HepG2 (cell line): ENCODE data around the gene PDZD7. TPM values are rescaled to one million over a fixed set of nuclear protein-coding genes. Genes with fewer than 3 reads are reported as not detected.

ENCODE experiments used
- ATRX ChIP-seq: sonication (generic); formaldehyde crosslinking; IDR thresholded peaks from 2 replicates; pipeline ENCODE4 v1.4.0; 2020; ENCODE audit warnings: missing genetic modification reagents, borderline replicate concordance
- CBX1 ChIP-seq: IDR thresholded peaks from one replicate; pipeline ENCODE4 v1.6.1; 2016; ENCODE audit warnings: antibody characterized with exemption, low read depth
- CCDC6 ChIP-seq: sonication (generic); formaldehyde crosslinking; IDR thresholded peaks from 2 replicates; pipeline ENCODE4 v1.8.1; 2022; ENCODE audit warnings: mild to moderate bottlenecking, missing genetic modification reagents, moderate library complexity
- GATAD1 ChIP-seq: IDR thresholded peaks from 2 replicates; pipeline ENCODE4 v1.6.1; 2016; ENCODE audit warnings: missing genetic modification reagents, missing compliant biosample characterization
- JDP2 ChIP-seq: sonication (generic); formaldehyde crosslinking; IDR thresholded peaks from 2 replicates; pipeline ENCODE4 v1.8.1; 2022; ENCODE audit warnings: missing genetic modification reagents, borderline replicate concordance
- KDM3A ChIP-seq: IDR thresholded peaks from 2 replicates; pipeline ENCODE4 v1.6.1; 2018; ENCODE audit warnings: low read depth, missing compliant biosample characterization
- LCORL ChIP-seq, 2 experiments: fragments of 450-650 bp in 1 of 2; sonication (generic) in 1 of 2; formaldehyde crosslinking in 1 of 2; IDR thresholded peaks; 2 replicates each; pipeline versions ENCODE4 v1.5.0 to v1.6.1; 2017 to 2020; ENCODE audit warnings: antibody characterized with exemption in 1 of 2, missing genetic modification reagents in 1 of 2
- MXD4 ChIP-seq: IDR thresholded peaks from 2 replicates; pipeline ENCODE4 v1.6.1; 2016; ENCODE audit warnings: mild to moderate bottlenecking, missing biosample characterization, missing genetic modification reagents
- MXI1 ChIP-seq: IDR thresholded peaks from 3 replicates; pipeline ENCODE4 v1.6.1; 2012; ENCODE audit warnings: low read depth, low read length, inconsistent platforms, borderline replicate concordance
- NKX3-1 ChIP-seq: sonication (generic); formaldehyde crosslinking; IDR thresholded peaks from 2 replicates; pipeline ENCODE4 v1.5.0; 2020; ENCODE audit warnings: missing genetic modification reagents
- NRL ChIP-seq: sonication (generic); formaldehyde crosslinking; IDR thresholded peaks from 2 replicates; pipeline ENCODE4 v1.5.0; 2020; ENCODE audit warnings: missing genetic modification reagents, mild to moderate bottlenecking, moderate library complexity, borderline replicate concordance
- SRY ChIP-seq: sonication (generic); formaldehyde crosslinking; IDR thresholded peaks from 2 replicates; pipeline ENCODE4 v1.8.0; 2022; ENCODE audit warnings: mild to moderate bottlenecking, missing genetic modification reagents
- TMF1 ChIP-seq: sonication (generic); formaldehyde crosslinking; IDR thresholded peaks from 2 replicates; pipeline ENCODE4 v1.8.1; 2022; ENCODE audit warnings: low read depth, missing genetic modification reagents
- ZBTB8A ChIP-seq: sonication (generic); formaldehyde crosslinking; IDR thresholded peaks from 2 replicates; pipeline ENCODE4 v1.4.0; 2020; ENCODE audit warnings: mild to moderate bottlenecking, low read depth, missing genetic modification reagents, borderline replicate concordance
- ZNF205 ChIP-seq: IDR thresholded peaks from 2 replicates; pipeline ENCODE4 v1.6.1; 2018; ENCODE audit warnings: missing biosample characterization, missing genetic modification reagents
- ZNF703 ChIP-seq: sonication (generic); formaldehyde crosslinking; IDR thresholded peaks from 2 replicates; pipeline ENCODE4 v1.5.1; 2020; ENCODE audit warnings: missing genetic modification reagents, mild to moderate bottlenecking, moderate library complexity, borderline replicate concordance
- ZSCAN22 ChIP-seq: sonication (generic); formaldehyde crosslinking; IDR thresholded peaks from 2 replicates; pipeline ENCODE4 v1.4.0; 2020; ENCODE audit warnings: mild to moderate bottlenecking, missing genetic modification reagents
- polyA plus RNA-seq, 8 experiments: library from polyadenylated mRNA; depleted of rRNA in 3 of 8; stranded (reverse) in 7 of 8; unstranded in 1 of 8; fragments of >200 nt; fragmentation: Illumina TruSeq in 4 of 8; extraction: Trizol in 4 of 8; gene quantifications; 2 replicates each; pipeline versions ENCODE4 v1.2.1 to v1.2.3, GENCODE V29; 2011 to 2016; ENCODE audit warnings: low read depth in 4 of 8, missing spikeins in 1 of 8, mixed read lengths in 1 of 8; ENCODE audit not compliant: insufficient read depth in 1 of 8
- total RNA-seq, 5 experiments: library from RNA; depleted of rRNA; stranded (reverse); fragments of >200 nt; fragmentation: Illumina TruSeq; extraction: Trizol; gene quantifications; 2 replicates each; pipeline ENCODE4 v1.2.3, GENCODE V29; 2016; ENCODE audit warnings: low read depth in 1 of 5
- TF ChIP-seq, protein P1 (sequence below): sonication (generic); formaldehyde crosslinking; IDR thresholded peaks from 2 replicates; pipeline ENCODE4 v1.5.1; 2020; ENCODE audit warnings: missing genetic modification reagents, mild to moderate bottlenecking, borderline replicate concordance
- TF ChIP-seq, protein P2 (sequence below): sonication (generic); formaldehyde crosslinking; conservative IDR thresholded peaks from 2 replicates; pipeline ENCODE4 v1.8.0; 2022; ENCODE audit warnings: mild to moderate bottlenecking, moderate library complexity, missing genetic modification reagents
- TF ChIP-seq, protein P3 (sequence below), 2 experiments: sonication (generic) in 1 of 2; formaldehyde crosslinking in 1 of 2; IDR thresholded peaks; 2 replicates each; pipeline versions ENCODE4 v1.5.1 to v1.6.1; 2011 to 2020; ENCODE audit warnings: borderline replicate concordance in 1 of 2, low read depth in 1 of 2, low read length in 1 of 2, mild to moderate bottlenecking in 1 of 2, missing genetic modification reagents in 1 of 2, moderate library complexity in 1 of 2
- TF ChIP-seq, protein P4 (sequence below): sonication (generic); formaldehyde crosslinking; IDR thresholded peaks from 2 replicates; pipeline ENCODE4 v1.5.1; 2020; ENCODE audit warnings: mild to moderate bottlenecking, missing genetic modification reagents

The PDZD7 gene
- total and polyA plus RNA-seq, 2 of the 13 experiments (the other 11 are each of a cell fraction or from before 2014, with no cell fraction given) = 0.58 to 0.73 TPM

DNA sequence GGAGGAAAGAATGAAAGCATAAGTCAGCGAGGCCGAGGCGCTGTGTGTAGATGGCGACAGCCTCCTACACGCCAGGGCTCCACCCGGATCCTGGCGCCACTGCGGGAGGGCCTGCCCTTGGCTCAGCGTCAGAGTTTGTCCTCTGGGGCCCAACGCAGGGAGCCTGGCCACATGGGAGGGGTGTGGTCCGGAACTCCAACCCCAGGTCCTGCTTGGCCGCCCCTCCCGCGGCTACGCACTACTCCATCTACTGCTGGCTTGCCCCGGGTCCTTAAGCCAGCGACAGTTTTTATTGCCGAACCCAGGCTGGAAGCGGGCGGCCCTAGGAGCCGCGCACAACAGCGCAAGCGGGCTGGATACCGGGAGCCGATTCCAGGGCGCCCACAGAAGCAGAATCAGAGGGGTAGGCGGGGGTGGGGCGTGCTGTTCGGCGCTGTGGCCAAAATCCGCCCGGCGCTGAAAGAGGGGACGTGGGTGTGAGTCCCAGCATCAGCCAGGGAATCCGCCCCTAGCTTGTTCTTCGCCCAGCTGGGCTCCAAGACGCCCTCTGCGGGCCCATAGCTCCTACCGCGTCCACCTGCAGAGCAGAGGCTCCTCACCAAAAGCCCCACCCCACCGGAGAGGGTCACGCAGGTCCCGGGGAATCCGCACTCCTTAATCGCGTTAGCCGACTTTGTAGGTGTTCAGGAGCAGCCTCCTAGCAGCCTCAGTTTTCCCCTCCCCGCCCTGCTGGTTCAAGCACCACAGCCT, 35.4 kb upstream of the PDZD7 start (continued):
- TF ChIP-seq NKX3-1 (CRISPR knock-in tag) (peak; percentile 17; the same call in 1 of the 2 replicates), CBX1 (peak; percentile 25), NRL (CRISPR knock-in tag) (peak; percentile 27; the same call in 1 of the 2 replicates), MXI1 (peak; percentile 93; the same call in 2 of the 3 replicates), TMF1 (peak; percentile 31; the same call in 1 of the 2 replicates), ZSCAN22 (CRISPR knock-in tag) (no peak), ATRX (CRISPR knock-in tag) (no peak), MXD4 (peak; percentile 82), LCORL (IDR thresholded peaks at IDR 0.05) (no peak), LCORL (CRISPR knock-in tag; IDR thresholded peaks at IDR 0.05) (peak; percentile 97), SRY (CRISPR knock-in tag) (peak; percentile 77), ZBTB8A (CRISPR knock-in tag) (0 out of 2 replicates have a peak, but pooled peaks have one; percentile 24), KDM3A (CRISPR knock-in tag) (peak; percentile 39; the same call in 1 of the 2 replicates), ZNF703 (CRISPR knock-in tag) (no peak), JDP2 (no peak), GATAD1 (CRISPR knock-in tag) (peak; percentile 71), CCDC6 (CRISPR knock-in tag) (no peak), ZNF205 (CRISPR knock-in tag) (0 out of 2 replicates have a peak, but pooled peaks have one; percentile 21)
- TF ChIP-seq, protein P1, sequence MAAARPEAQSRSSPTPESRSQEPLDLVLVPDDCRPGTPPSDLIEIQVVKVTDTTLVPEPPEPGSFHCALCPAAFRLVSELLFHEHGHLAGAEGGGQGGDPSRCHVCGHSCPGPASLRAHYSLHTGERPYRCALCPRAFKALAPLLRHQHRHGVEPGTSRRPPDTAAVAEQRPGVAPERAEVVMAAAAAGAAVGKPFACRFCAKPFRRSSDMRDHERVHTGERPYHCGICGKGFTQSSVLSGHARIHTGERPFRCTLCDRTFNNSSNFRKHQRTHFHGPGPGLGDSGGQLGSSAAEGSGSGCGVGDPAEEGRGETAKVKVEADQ (CRISPR knock-in tag) = no peak
- TF ChIP-seq, protein P2, sequence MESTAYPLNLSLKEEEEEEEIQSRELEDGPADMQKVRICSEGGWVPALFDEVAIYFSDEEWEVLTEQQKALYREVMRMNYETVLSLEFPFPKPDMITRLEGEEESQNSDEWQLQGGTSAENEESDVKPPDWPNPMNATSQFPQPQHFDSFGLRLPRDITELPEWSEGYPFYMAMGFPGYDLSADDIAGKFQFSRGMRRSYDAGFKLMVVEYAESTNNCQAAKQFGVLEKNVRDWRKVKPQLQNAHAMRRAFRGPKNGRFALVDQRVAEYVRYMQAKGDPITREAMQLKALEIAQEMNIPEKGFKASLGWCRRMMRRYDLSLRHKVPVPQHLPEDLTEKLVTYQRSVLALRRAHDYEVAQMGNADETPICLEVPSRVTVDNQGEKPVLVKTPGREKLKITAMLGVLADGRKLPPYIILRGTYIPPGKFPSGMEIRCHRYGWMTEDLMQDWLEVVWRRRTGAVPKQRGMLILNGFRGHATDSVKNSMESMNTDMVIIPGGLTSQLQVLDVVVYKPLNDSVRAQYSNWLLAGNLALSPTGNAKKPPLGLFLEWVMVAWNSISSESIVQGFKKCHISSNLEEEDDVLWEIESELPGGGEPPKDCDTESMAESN (CRISPR knock-in tag) = no peak
- TF ChIP-seq, protein P3, sequence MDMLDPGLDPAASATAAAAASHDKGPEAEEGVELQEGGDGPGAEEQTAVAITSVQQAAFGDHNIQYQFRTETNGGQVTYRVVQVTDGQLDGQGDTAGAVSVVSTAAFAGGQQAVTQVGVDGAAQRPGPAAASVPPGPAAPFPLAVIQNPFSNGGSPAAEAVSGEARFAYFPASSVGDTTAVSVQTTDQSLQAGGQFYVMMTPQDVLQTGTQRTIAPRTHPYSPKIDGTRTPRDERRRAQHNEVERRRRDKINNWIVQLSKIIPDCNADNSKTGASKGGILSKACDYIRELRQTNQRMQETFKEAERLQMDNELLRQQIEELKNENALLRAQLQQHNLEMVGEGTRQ (IDR thresholded peaks at IDR 0.05; ENCODE audit: low read depth, low read length) = no peak
- TF ChIP-seq, protein P3 (CRISPR knock-in tag; IDR thresholded peaks at IDR 0.05; ENCODE audit: borderline replicate concordance) = peak; percentile 54
- TF ChIP-seq, protein P4, sequence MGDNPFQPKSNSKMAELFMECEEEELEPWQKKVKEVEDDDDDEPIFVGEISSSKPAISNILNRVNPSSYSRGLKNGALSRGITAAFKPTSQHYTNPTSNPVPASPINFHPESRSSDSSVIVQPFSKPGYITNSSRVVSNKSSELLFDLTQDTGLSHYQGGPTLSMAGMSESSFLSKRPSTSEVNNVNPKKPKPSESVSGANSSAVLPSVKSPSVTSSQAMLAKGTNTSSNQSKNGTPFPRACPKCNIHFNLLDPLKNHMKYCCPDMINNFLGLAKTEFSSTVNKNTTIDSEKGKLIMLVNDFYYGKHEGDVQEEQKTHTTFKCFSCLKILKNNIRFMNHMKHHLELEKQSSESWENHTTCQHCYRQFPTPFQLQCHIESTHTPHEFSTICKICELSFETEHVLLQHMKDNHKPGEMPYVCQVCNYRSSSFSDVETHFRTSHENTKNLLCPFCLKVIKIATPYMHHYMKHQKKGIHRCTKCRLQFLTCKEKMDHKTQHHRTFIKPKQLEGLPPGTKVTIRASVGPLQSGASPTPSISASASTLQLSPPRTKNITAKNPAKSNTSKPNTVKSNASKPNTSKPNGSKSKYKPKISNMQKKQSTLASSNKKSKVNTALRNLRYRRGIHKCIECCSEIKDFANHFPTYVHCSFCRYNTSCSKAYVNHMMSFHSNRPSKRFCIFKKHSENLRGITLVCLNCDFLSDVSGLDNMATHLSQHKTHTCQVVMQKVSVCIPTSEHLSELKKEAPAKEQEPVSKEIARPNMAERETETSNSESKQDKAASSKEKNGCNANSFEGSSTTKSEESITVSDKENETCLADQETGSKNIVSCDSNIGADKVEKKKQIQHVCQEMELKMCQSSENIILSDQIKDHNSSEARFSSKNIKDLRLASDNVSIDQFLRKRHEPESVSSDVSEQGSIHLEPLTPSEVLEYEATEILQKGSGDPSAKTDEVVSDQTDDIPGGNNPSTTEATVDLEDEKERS (CRISPR knock-in tag) = peak; percentile 72; the same call in 1 of the 2 replicates
